IPS DF 6.9 (cell line): ENCODE results near the gene EXOC7.

Experiments used
- DNase-seq: peaks from one replicate; pipeline ENCODE4 v3.0.0-alpha.2; 2013; ENCODE audit warnings: low read depth, low spot score
- H3K27ac ChIP-seq: one replicate; pipeline ENCODE4 v1.5.1; 2013; ENCODE audit warnings: low read length, control low read depth
- H3K27me3 ChIP-seq: 2 replicates; pipeline ENCODE4 v1.6.1; 2013; ENCODE audit warnings: mild to moderate bottlenecking, low read length; ENCODE audit not compliant: control insufficient read depth, insufficient read depth
- H3K36me3 ChIP-seq: 2 replicates; pipeline ENCODE4 v1.6.1; 2013; ENCODE audit warnings: low read length; ENCODE audit not compliant: control insufficient read depth, insufficient read depth
- H3K4me1 ChIP-seq: 2 replicates; pipeline ENCODE4 v1.6.1; 2013; ENCODE audit warnings: low read length; ENCODE audit not compliant: control insufficient read depth, insufficient read depth
- H3K4me3 ChIP-seq: 2 replicates; pipeline ENCODE4 v1.5.1; 2013; ENCODE audit warnings: mild to moderate bottlenecking, low read length
- H3K9me3 ChIP-seq: 2 replicates; pipeline ENCODE4 v1.6.1; 2013; ENCODE audit warnings: low read length, inconsistent platforms; ENCODE audit not compliant: control insufficient read depth, insufficient read depth
- WGBS: extraction: QIAGEN DNeasy Blood & Tissue Kit; methylation state at CpG from one replicate; pipeline ENCODE4 v1.1.7; 2013; ENCODE audit warnings: mixed read lengths, missing lambda C conversion rate; ENCODE audit not compliant: insufficient read length, insufficient coverage; 5-methylcytosine and 5-hydroxymethylcytosine counted together

EXOC7 gene

GRCh38 chr17:76034428-76035350, 68.9 kb downstream of the EXOC7 start:
- no peaks in the 10 kb centered on the region for H3K27me3 ChIP-seq
- WGBS: no CpG with 5 or more reads among the region's 13 CpGs
- H3K27ac ChIP-seq: no peak overlapping the region

GRCh38 chr17:76033139-76033538, 70.4 kb downstream of the EXOC7 start:
- Histone ChIP-seq H3K4me3 (no peak overlapping the region), H3K4me1 (0 out of 2 replicates have a peak, but pooled peaks cover 1% of the 10 kb centered on the region), H3K27me3 (no peaks in the 10 kb centered on the region), H3K9me3 (no peaks in the 10 kb centered on the region), H3K27ac (no peak overlapping the region), H3K36me3 (no peaks in the 10 kb centered on the region)
- no CpG with 5 or more reads among the region's 6 CpGs for WGBS
- DNase-seq: no peak

More at GRCh38 chr17:76034428-76035350, 68.9 kb downstream of the EXOC7 start:
- Histone ChIP-seq H3K4me3 (no peak overlapping the region), H3K4me1 (no peaks in the 10 kb centered on the region), H3K9me3 (no peaks in the 10 kb centered on the region), H3K36me3 (peaks cover 9% of the 10 kb centered on the region; the same call in 1 of the 2 replicates)
- no peak for DNase-seq

- Histone ChIP-seq H3K36me3 (no peaks in the 10 kb centered on the region), H3K4me3 (no peak overlapping the region), H3K27me3 (no peaks in the 10 kb centered on the region), H3K4me1 (0 out of 2 replicates have a peak, but pooled peaks cover 1% of the 10 kb centered on the region), H3K27ac (no peak overlapping the region), H3K9me3 (no peaks in the 10 kb centered on the region)
- no peak for DNase-seq
- WGBS: no CpG with 5 or more reads among the region's 5 CpGs
Measured at GRCh38 chr17:76032780-76033108, 70.8 kb downstream of the EXOC7 start.

- Histone ChIP-seq H3K36me3 (no peaks in the 10 kb centered on the region), H3K27me3 (no peaks in the 10 kb centered on the region), H3K9me3 (no peaks in the 10 kb centered on the region), H3K4me1 (0 out of 2 replicates have a peak, but pooled peaks cover 1% of the 10 kb centered on the region), H3K4me3 (no peak overlapping the region), H3K27ac (no peak overlapping the region)
- DNase-seq: no peak
- no CpG with 5 or more reads among the region's 20 CpGs for WGBS
Measured at GRCh38 chr17:76032073-76032779, 71.4 kb downstream of the EXOC7 start.
